ENCODE results near the gene OCEL1.

OCEL1 gene

DNA sequence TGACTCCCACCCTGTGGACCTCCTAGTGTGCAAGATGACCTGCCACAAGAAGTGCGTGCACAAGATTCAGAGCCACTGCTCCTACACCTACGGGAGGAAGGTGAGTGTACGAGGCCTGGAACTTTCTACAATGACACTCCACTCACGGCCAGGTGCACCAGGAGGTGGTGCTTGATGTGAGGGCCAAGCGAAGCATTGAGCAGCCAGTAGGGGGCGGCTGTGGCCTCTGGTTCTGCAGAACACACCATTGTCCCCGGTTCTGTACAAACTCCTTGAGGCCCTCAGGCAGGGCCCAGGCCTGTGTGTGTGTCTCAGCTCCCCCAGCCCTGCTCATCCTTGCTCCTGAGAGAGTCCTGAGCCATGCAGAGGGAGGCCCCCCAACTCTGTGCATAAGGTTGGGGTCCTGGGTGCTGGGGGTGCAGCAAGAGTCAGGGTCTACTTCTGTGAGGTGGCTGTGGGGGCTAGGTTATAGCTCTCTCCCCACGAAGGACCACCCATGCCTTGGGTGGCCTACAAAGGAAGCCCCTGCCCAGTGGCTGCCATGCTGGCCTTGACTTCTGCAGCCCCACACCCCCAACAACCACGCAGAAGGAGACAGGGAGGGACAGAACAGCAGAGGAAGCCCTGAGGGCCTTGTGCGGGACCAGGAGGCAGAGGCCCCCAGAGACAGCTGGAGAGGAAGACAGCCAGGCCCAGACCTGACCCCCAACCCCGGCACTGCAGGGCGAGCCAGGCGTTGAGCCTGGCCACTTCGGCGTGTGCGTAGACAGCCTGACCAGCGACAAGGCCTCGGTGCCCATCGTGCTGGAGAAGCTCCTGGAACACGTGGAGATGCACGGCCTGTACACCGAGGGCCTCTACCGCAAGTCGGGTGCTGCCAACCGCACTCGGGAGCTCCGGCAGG is 20.5 kb upstream of the OCEL1 start:
- no peak overlapping the region for H3K4me2 ChIP-seq (ENCODE audit: low read depth, low read length)
- no peak overlapping the region for H3K4me3 ChIP-seq (ENCODE audit: low read length)
- no peaks in the 10 kb centered on the region for H3K27me3 ChIP-seq (replicated peaks; ENCODE audit: insufficient read depth, low read length)
- H3K79me2 ChIP-seq (ENCODE audit: low read length) = no peaks in the 10 kb centered on the region
- H3K36me3 ChIP-seq (replicated peaks; ENCODE audit: insufficient read depth, low read length) = no peaks in the 10 kb centered on the region
- H3K27ac ChIP-seq (ENCODE audit: low read length) = no peak overlapping the region
- H4K20me1 ChIP-seq (ENCODE audit: insufficient read depth, low read length) = no peaks in the 10 kb centered on the region
- H3K9ac ChIP-seq (ENCODE audit: low read length) = no peak overlapping the region
- H2AFZ ChIP-seq (ENCODE audit: low read length) = no peak overlapping the region
- H3K9me2 ChIP-seq (replicated peaks; ENCODE audit: insufficient read depth, low read length) = no peaks in the 10 kb centered on the region
- TF ChIP-seq EZH2phosphoT487 (IDR thresholded peaks at IDR 0.05; ENCODE audit: low read length) (no peak), CTCF (IDR thresholded peaks at IDR 0.05; ENCODE audit: low read length) (peak; percentile 62)
- no peaks in the 10 kb centered on the region for H3K9me3 ChIP-seq (replicated peaks; ENCODE audit: insufficient read depth, low read length)
- DNase-seq = peak; percentile 53
- H3F3A ChIP-seq (ENCODE audit: insufficient read depth, low read length) = no peaks in the 10 kb centered on the region
- H3K4me1 ChIP-seq (ENCODE audit: low read length) = no peaks in the 10 kb centered on the region

DNA sequence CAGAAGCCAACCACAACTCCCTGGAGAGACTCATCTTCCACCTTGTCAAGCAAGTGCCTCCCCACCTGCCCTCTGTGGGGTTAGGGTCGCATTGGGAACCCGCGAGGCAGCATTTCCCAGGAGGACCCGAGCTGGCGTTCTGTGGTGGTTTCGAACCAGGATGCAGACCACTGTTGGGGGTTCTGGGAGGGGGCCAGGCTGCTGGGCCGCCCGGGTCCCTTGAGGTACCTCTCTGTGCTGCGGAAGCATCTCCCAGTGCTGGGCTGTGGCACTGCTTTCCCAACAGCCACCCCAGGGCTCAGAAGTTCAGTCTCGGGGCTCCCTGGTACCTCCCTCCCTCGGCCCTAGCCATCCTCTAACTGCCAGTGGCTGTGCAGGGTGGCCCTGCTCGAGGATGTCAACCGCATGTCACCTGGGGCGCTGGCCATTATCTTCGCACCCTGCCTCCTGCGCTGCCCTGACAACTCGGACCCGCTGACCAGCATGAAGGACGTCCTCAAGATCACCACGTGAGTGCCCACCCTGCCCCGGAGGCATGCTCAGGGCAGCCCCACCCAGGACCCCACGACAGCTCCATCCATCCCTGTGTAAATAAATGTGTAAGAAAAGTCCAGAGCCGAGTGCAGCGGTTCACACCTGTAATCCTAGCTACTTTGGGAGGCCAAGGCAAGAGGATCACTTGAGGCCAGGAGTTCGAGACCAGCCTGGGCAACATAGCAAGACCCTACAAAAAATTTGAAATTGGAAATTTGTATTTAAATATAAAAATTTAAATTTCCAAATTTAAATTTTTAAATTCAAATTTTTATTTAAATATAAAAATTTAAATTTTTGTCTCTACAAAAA is 19.1 kb upstream of the OCEL1 start:
- H3K27ac ChIP-seq (ENCODE audit: low read length) = no peak overlapping the region
- H3K36me3 ChIP-seq (replicated peaks; ENCODE audit: insufficient read depth, low read length) = no peaks in the 10 kb centered on the region
- no peak for DNase-seq
- TF ChIP-seq CTCF (IDR thresholded peaks at IDR 0.05; ENCODE audit: low read length) = no peak
- TF ChIP-seq EZH2phosphoT487 (IDR thresholded peaks at IDR 0.05; ENCODE audit: low read length) = no peak
- TF ChIP-seq EZH2 (optimal IDR thresholded peaks at IDR 0.05; ENCODE audit: low read depth, low read length) = no peak
- H3K79me2 ChIP-seq (ENCODE audit: low read length) = no peaks in the 10 kb centered on the region
- H3F3A ChIP-seq (ENCODE audit: insufficient read depth, low read length) = no peaks in the 10 kb centered on the region
- H3K9ac ChIP-seq (ENCODE audit: low read length) = no peak overlapping the region
- H3K4me1 ChIP-seq (ENCODE audit: low read length) = no peaks in the 10 kb centered on the region
- H4K20me1 ChIP-seq (ENCODE audit: insufficient read depth, low read length) = no peaks in the 10 kb centered on the region
- H3K9me3 ChIP-seq (replicated peaks; ENCODE audit: insufficient read depth, low read length) = no peaks in the 10 kb centered on the region
- H2AFZ ChIP-seq (ENCODE audit: low read length) = no peak overlapping the region
- H3K9me2 ChIP-seq (replicated peaks; ENCODE audit: insufficient read depth, low read length) = no peaks in the 10 kb centered on the region
- H3K4me2 ChIP-seq (ENCODE audit: low read depth, low read length) = no peak overlapping the region
- H3K4me3 ChIP-seq (ENCODE audit: low read length) = no peak overlapping the region
- H3K27me3 ChIP-seq (replicated peaks; ENCODE audit: insufficient read depth, low read length) = no peaks in the 10 kb centered on the region

DNA sequence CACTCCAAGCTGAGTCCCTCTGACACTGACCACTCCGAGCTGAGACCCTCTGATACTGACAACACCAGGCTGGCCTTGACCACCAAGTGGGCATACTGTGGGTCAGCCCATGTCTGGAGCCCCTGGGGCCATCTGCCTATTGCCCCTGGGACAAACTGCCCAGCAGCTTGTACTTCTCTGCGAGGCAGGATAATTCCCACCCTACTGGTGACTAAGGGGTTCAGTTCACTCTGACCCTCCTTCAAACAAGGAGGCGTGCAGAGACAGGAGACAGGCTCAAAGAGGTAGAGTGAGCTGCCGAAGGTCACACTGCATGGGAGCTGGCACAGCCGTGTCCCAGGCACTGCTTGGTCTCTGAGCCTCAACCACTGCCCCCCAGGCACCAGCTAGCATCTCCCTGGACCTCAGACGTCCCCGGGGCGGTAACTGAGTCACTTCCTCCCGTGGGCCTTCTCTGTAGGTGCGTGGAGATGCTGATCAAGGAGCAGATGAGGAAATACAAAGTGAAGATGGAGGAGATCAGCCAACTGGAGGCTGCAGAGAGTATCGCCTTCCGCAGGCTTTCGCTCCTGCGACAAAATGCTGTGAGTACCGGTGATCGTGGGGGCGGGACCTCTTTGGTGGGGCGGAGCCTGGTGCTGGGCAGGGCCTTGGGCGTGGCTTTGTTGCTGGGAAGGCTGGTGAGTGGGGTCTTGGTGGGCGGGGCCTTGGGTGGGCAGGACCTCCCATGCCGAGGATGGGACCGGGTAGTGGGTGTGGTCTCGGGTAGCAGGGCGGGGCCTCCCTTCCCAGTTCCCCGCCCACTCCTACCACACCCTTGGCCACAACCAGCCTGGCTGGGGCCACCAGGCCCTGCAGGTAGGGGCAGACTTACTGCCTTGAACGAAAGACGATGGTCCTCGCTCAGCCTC is 16.6 kb upstream of the OCEL1 start:
- Histone ChIP-seq H3K4me2 (ENCODE audit: low read depth, low read length) (no peak overlapping the region), H2AFZ (ENCODE audit: low read length) (no peak overlapping the region), H3K9me2 (replicated peaks; ENCODE audit: insufficient read depth, low read length) (no peaks in the 10 kb centered on the region), H4K20me1 (ENCODE audit: insufficient read depth, low read length) (no peaks in the 10 kb centered on the region), H3K4me1 (ENCODE audit: low read length) (no peaks in the 10 kb centered on the region), H3K36me3 (replicated peaks; ENCODE audit: insufficient read depth, low read length) (no peaks in the 10 kb centered on the region), H3K27ac (ENCODE audit: low read length) (no peak overlapping the region), H3K9ac (ENCODE audit: low read length) (no peak overlapping the region), H3K27me3 (replicated peaks; ENCODE audit: insufficient read depth, low read length) (no peaks in the 10 kb centered on the region), H3K4me3 (ENCODE audit: low read length) (no peak overlapping the region), H3K79me2 (ENCODE audit: low read length) (no peaks in the 10 kb centered on the region), H3K9me3 (replicated peaks; ENCODE audit: insufficient read depth, low read length) (no peaks in the 10 kb centered on the region), H3F3A (ENCODE audit: insufficient read depth, low read length) (no peaks in the 10 kb centered on the region)
- TF ChIP-seq CTCF (IDR thresholded peaks at IDR 0.05; ENCODE audit: low read length) = no peak
- no peak for TF ChIP-seq EZH2phosphoT487 (IDR thresholded peaks at IDR 0.05; ENCODE audit: low read length)
- TF ChIP-seq EZH2 (optimal IDR thresholded peaks at IDR 0.05; ENCODE audit: low read depth, low read length) = no peak
- no peak for DNase-seq

Measured in MM.1S (cell line).